Activated CD8-positive, alpha-beta T cell treated with anti-CD3 and anti-CD28 coated beads for 36 hours (primary cell): Measurements from ENCODE around the gene ASTN1. TPM values are rescaled to one million over a fixed set of nuclear protein-coding genes. Genes with fewer than 3 reads are reported as not detected.

Experiments
- ATAC-seq: fragments of 200-7000 bp; cut with Tn5 transposase; one replicate; pipeline ENCODE4 v1.10.0; 2021; ENCODE audit warnings: mild to moderate bottlenecking, moderate library complexity
- CTCF ChIA-PET: fragments of 350-600 bp; sonication (Branson Sonifier 250); formaldehyde crosslinking; loops from one replicate; lab custom pipeline; 2021; ENCODE audit warnings: antibody characterized with exemption; lab: Charles Lee
- POLR2A ChIA-PET: fragments of 350-600 bp; sonication (Branson Sonifier 250); formaldehyde crosslinking; loops from one replicate; lab custom pipeline; 2021; ENCODE audit warnings: antibody characterized with exemption; lab: Charles Lee
- DNase-seq: peaks from one replicate; pipeline ENCODE4 v3.0.0-alpha.2; 2020
- H3K27ac Mint-ChIP-seq: one replicate; pipeline ENCODE4 v1.8.0; 2021; ENCODE audit warnings: mild to moderate bottlenecking, mixed read lengths
- H3K27me3 Mint-ChIP-seq: one replicate; pipeline ENCODE4 v1.8.0; 2021; ENCODE audit warnings: mixed read lengths
- H3K36me3 Mint-ChIP-seq: one replicate; pipeline ENCODE4 v1.8.0; 2021; ENCODE audit warnings: low read depth, mixed read lengths
- H3K4me1 Mint-ChIP-seq: one replicate; pipeline ENCODE4 v1.8.0; 2021; ENCODE audit warnings: low read depth, mixed read lengths
- H3K4me3 Mint-ChIP-seq: one replicate; pipeline ENCODE4 v1.8.0; 2021; ENCODE audit warnings: mild to moderate bottlenecking, moderate library complexity, mixed read lengths
- H3K9me3 Mint-ChIP-seq: one replicate; pipeline ENCODE4 v1.8.0; 2021; ENCODE audit warnings: mixed read lengths
- intact Hi-C: fragments of 100-400 bp; cut with micrococcal nuclease; formaldehyde crosslinking; loops from one replicate; pipeline ENCODE4 v1.10.0; 2022
- microRNA-seq: library from miRNA; unstranded; fragments of <30 nt; microRNA quantifications from one replicate; pipeline ENCODE4 v1.2.0, GENCODE V29; 2022; ENCODE audit warnings: borderline microRNAs expressed, borderline replicate concordance
- total RNA-seq, 2 experiments: library from RNA; stranded (reverse); gene quantifications; one replicate each; pipeline ENCODE4 v1.2.3, GENCODE V29; 2021
- TF ChIP-seq, protein P1 (sequence below): fragments of 200-600 bp; IDR thresholded peaks from one replicate; pipeline ENCODE4 v1.8.0; 2022; ENCODE audit warnings: antibody characterized with exemption, mild to moderate bottlenecking

The ASTN1 gene
- total RNA-seq, 2 experiments from 2014 or later, result not detected

DNA sequence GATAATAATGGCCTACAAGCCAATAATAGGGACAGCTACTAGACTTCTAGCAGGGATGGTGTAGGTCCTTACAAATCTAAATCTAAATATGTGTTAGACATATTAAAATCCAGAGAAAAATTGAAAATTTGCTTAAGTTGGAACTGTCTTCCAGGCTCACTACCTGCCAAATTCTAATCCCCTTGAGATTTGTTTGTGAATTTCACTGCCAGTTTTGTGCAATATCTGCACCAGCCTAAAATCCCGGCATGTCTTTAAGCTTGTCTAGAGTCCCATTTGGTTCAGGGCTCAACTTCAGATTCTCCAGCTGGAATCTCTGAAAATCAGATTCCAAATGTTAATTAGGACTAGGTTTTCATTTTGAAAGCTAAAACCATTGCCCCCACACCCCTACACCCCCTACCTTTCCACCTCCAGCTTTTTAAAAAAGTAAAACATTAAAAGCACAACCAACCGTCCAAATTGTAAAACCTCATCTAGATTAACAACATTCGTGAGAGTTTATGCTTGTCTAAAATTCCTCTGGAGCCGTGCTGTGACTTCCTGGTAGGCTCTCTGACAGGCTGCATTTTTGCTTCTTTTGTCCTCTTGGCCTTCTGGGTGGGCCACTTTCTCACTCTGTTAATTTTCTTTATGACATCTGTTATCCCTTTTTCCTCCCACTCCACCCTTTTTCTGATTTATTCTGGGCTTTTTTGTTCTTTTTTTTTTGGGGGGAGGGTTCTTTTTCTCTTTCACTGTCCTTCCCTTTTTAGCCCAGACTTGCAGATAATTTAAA, 352.8 kb downstream of the ASTN1 start:
- POLR2A ChIA-PET, result no interaction called here
- Mint-ChIP-seq H3K36me3 (no peaks in the 10 kb centered on the region), H3K9me3 (no peaks in the 10 kb centered on the region), H3K4me1 (no peaks in the 10 kb centered on the region), H3K4me3 (no peak overlapping the region), H3K27ac (no peak overlapping the region), H3K27me3 (peaks cover 1% of the 10 kb centered on the region)
- DNase-seq (no peak), ATAC-seq (no peak)
- TF ChIP-seq, protein P1, sequence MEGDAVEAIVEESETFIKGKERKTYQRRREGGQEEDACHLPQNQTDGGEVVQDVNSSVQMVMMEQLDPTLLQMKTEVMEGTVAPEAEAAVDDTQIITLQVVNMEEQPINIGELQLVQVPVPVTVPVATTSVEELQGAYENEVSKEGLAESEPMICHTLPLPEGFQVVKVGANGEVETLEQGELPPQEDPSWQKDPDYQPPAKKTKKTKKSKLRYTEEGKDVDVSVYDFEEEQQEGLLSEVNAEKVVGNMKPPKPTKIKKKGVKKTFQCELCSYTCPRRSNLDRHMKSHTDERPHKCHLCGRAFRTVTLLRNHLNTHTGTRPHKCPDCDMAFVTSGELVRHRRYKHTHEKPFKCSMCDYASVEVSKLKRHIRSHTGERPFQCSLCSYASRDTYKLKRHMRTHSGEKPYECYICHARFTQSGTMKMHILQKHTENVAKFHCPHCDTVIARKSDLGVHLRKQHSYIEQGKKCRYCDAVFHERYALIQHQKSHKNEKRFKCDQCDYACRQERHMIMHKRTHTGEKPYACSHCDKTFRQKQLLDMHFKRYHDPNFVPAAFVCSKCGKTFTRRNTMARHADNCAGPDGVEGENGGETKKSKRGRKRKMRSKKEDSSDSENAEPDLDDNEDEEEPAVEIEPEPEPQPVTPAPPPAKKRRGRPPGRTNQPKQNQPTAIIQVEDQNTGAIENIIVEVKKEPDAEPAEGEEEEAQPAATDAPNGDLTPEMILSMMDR, result no peak
- CTCF ChIA-PET, result no interaction called here
- intact Hi-C loops, result no loop called here

DNA sequence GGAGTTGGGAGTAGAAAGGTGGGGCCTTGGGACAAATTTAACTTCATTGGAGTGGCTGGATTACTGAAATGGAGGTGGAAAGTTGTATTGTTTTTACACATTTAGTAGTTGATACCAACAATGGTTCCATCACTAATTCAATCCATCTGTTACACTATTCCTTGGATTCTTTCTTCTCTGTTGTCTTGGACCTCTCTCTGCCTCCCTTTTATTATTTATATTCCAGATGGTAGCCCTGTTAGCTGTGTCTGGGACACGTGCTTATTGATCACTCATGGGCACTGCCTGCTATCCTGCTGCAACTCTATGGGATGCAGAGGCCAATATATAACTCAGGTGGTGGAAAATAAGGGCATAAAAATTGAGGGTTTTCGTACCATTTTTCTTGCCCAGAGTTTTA, 355.2 kb downstream of the ASTN1 start:
- CTCF ChIA-PET, result no interaction called here
- H3K27ac Mint-ChIP-seq, result no peak overlapping the region
- peaks cover 2% of the 10 kb centered on the region for H3K9me3 Mint-ChIP-seq
- H3K27me3 Mint-ChIP-seq, result peaks cover 1% of the 10 kb centered on the region
- POLR2A ChIA-PET, result no interaction called here
- intact Hi-C loops, result no loop called here
- DNase-seq (no peak), ATAC-seq (no peak)
- no peaks in the 10 kb centered on the region for H3K4me1 Mint-ChIP-seq
- TF ChIP-seq, protein P1, result no peak
- H3K36me3 Mint-ChIP-seq, result no peaks in the 10 kb centered on the region
- no peak overlapping the region for H3K4me3 Mint-ChIP-seq

Small RNA genes within 50 kb of the gene (microRNA-seq; reads per million reads assigned to microRNA genes)
- not detected for gene MIR488

Other genes with a start within 250 kb of the ASTN1 start
- gene BRINP2, start 6.2 kb upstream of the ASTN1 start, total RNA-seq, result not detected